Kidney capillary endothelial cell (primary cell): Measurements from ENCODE around the gene COQ2.
"Not testable (repeated sequence)": the region's sequence is repeated elsewhere in the genome, so short reads cannot be mapped to it uniquely, and the experiment has no call there.

Experiments
- DNase-seq: peaks from one replicate; pipeline ENCODE4 v3.0.0-alpha.2; 2018; ENCODE audit warnings: low spot score

COQ2 gene

DNA sequence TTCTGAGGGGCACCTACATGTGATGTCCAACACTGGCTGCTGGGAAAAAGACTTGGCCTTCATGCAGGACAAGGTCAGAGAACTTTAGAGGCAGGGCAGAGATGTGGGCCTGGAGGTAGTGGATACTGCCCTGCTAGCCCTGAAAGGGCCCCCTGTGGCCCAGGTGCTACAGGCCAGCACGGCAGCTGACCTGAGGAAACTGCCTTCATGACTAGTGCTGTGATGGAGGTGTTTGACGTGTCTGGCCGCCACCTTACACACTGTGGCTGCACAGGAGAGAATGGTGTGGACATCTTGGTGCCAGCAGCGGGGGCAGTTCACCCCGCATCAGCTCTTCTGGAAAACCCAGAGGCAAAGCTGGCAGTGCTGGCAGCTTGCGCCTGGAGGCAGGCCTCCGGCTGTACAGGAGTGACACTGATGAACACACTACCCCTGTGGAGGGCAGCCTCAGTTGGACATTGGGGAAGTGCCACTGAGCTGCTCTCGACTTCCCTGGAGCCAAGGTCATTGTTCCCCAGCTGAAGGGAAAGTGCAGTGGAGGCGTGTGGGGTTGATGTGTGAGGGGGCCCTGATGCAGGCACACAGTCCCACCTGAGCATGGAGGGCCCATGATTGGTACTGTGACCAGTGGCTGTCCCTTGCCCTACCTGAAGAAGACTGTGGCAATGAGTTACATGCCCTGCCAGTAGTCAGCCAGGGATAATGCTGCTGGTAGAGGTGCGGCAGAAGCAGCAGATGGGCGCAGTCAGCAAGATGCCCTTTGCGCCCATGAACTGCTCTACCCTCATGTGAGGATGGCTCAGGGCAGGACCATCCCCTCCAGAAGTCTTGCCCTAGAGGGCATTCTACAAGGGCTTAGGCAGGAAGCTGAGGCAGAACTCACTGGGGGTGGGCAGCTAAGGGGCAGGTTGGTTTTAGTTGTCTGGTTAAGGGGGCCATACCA, 36.9 kb downstream of the COQ2 start:
- no peak for DNase-seq

DNA sequence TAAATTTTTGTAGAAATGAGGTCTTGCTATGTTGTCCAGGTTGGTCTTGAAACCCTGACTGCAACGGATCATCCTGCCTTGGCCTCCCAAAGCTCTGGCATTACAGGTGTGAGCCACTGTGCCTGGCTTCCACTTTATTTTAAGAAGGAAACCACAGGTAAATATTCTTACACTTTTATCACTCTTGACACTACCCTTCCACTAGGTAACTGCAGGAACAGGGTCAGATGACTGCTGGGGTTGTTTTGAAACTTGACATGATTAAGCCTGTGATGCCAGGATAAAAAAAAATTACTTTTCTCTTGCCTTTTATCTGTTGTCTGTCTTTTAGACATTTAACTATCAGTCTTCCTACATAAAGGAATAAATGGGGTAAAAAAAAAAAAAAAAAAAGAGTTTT, 43.5 kb downstream of the COQ2 start:
- no peak for DNase-seq

GRCh38 chr4:83240379-83240875, 44.2 kb downstream of the COQ2 start:
- DNase-seq, result no peak

GRCh38 chr4:83238393-83239248, 46.0 kb downstream of the COQ2 start:
- DNase-seq, result no peak

DNA sequence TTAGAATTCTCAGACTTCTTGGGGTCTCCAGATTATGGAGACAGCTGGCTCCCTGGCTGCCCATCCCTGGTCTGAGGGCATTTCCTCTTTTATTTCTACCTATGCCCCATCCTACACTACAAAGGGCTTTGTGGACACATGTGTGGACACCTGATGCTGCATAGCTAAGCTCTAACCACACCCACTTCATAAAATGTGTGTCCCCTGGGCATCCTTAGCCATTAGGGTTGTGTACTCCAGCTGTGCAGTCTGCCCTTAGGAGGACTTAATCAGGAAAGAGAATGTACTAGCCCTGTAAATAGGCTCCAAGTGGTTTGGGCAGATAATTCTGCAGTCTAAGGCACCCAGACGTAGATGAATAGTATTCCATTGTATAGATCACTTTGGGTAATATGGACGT, 47.0 kb downstream of the COQ2 start:
- DNase-seq, result no peak

DNA sequence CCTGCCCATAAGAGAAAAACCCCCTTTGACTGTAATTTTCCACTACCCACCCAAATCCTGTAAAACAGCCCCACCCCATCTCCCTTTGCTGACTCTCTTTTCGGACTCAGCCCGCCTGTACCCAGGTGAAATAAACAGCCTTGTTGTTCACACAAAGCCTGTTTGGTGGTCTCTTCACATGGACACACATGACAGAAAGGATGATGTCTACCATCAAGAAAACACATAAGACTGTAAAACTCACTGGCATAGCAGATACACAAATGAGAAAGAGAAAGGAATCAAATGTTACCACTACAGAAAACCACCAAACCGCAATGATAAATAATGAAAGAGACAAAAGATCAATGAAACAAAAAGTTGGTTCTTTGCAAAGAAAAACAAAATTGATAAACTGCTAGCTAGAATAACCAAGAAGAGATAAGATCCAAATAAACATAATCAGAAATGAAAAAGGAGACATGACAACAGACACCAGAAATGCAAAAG, 48.9 kb downstream of the COQ2 start:
- not testable (repeated sequence) for DNase-seq

DNA sequence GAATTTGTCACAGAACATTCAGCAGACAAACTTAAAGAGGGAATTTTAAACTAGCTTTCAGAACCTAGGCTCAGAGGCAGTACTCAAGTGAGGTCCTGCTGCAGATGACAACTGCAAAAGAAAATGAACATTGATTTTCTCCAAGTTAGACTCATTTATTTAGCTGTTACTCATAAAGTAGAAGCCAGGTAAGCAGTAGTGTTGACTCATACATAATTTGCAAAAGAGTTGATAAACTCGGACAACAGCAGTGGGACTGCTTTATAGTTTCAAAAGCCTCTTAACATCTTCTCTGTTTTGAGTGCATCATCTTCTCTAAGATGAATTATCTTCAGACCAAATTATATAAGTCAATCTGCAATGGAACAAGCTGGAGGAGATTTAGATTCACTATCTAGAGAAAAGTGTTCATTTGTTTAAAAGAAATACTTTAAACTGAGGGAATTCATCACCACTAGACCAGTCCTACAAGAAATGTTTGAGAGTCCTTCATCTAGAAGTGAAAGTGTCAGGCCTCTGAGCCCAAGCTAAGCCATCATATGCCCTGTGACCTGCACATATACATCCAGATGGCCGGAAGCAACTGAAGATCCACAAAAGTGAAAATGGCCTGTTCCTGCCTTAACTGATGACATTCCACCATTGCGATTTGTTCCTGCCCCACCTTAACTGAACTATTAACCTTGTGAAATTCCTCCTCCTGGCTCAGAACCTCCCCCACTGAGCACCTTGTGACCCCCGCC, 49.5 kb downstream of the COQ2 start:
- no peak for DNase-seq

GRCh38 chr4:83234387-83234786, 50.2 kb downstream of the COQ2 start:
- not testable (repeated sequence) for DNase-seq

DNA sequence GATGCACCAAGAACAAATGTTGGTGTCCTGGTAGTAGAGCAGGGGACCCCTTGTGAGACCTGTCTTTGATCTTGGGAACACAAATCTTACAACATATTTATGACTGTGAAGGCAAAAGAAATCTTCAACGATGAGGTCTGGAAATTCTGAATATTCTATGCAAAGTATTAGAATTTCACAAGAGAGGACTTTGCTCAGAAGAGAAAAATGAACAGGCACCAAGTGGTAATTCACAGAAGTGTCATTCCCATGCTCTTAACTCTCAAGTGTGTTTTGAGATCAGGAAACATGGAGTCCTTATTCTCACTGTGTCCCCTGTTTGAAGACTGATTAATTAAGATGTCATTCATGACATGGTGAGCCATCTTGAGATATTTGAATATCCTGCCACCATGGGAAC, 52.5 kb downstream of the COQ2 start:
- no peak for DNase-seq

- DNase-seq, result no peak
Measured at GRCh38 chr4:83231620-83232076, 53.0 kb downstream of the COQ2 start.

- no peak for DNase-seq
Measured at GRCh38 chr4:83230928-83231327, 53.7 kb downstream of the COQ2 start.

DNA sequence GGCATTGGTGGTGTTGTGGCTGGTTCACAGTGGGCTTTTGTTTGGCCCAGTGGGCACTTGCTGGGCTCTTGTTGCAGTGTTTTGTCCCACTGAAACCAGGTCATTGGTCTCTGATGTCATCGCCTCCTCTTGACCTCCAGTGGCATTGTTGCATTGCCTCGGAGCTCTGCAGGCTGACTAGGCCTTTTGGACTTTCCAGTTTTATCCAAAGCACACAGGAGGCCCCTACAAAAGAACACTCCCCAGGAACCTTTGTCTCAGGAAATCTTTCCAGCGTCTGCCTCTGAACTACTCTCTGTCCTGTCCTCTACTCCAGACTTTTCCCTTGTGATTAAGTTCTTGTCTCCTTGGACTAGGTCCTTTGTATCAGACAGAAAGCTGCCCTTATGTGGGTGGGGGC, 54.8 kb downstream of the COQ2 start:
- DNase-seq, result no peak

DNA sequence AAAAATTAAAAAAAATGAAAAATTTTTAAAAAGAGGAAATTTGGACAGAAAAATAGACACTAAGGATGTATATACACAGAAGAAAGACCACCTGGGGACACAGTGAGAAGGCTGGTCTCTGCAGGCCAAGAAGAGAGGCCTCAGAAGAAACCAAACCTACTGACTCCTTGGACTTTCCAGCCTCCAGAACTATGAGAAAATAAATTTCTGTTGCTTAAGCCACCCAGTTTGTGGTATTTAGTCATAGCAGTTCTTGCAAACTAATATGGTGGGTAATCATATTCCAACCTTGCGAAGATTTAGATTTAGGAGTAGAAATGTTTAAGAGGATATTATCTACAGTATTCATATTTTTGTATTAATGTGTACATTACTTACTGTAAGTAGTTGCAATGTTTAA, 56.4 kb downstream of the COQ2 start:
- DNase-seq, result no peak

GRCh38 chr4:83224502-83225197, 59.9 kb downstream of the COQ2 start:
- no peak for DNase-seq

- no peak for DNase-seq
Measured at GRCh38 chr4:83223781-83224180, 60.8 kb downstream of the COQ2 start.

GRCh38 chr4:83221897-83222441, 62.6 kb downstream of the COQ2 start:
- no peak for DNase-seq

- no peak for DNase-seq
Measured at GRCh38 chr4:83219344-83220331, 65.0 kb downstream of the COQ2 start.

DNA sequence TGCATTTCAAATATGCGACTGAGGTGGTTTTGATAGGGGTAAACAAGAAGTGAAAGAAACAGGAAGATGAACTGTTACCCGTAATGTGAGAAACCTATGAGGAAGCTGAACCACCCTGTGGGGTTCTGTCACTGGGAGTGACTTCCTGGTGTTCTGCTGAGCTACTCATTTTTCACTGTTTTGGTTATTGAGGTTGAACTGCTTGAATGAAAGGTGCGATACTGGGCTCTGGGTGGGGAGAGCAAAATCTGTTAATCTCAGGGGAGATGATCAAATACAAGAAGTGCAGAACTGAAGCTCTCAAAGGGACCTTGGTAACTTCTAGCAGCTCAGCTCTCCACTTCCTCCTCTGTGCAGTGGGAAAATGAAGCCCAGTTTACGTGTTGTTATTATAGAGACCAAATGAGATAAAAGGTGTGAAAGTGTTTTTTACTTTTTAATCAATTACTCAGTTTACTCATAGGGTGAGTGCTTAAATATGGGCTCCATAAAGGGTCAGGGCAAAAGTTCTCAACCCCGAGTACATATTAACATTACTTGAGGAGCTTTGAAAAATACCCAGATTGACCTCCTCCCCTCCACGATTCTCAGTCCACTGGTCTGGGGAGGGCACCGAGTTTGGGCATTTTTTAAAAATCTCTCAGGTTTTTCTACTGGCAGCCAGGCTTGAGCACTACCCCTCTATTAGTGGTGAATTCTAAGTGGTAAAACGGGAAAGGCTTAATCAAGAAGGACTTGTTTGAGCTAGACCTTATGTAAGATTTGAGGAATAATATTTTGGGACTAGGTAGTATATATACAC, 66.7 kb downstream of the COQ2 start:
- no peak for DNase-seq
